GM12801 (cell line): ENCODE results near the gene HEPACAM.

ENCODE experiments used
- CTCF ChIP-seq: IDR thresholded peaks from one replicate; pipeline ENCODE4 v1.5.1; 2011; ENCODE audit warnings: control low read depth; ENCODE audit not compliant: insufficient read length; ENCODE audit errors: extremely low read depth

Gene HEPACAM, protein sequence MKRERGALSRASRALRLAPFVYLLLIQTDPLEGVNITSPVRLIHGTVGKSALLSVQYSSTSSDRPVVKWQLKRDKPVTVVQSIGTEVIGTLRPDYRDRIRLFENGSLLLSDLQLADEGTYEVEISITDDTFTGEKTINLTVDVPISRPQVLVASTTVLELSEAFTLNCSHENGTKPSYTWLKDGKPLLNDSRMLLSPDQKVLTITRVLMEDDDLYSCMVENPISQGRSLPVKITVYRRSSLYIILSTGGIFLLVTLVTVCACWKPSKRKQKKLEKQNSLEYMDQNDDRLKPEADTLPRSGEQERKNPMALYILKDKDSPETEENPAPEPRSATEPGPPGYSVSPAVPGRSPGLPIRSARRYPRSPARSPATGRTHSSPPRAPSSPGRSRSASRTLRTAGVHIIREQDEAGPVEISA

DNA sequence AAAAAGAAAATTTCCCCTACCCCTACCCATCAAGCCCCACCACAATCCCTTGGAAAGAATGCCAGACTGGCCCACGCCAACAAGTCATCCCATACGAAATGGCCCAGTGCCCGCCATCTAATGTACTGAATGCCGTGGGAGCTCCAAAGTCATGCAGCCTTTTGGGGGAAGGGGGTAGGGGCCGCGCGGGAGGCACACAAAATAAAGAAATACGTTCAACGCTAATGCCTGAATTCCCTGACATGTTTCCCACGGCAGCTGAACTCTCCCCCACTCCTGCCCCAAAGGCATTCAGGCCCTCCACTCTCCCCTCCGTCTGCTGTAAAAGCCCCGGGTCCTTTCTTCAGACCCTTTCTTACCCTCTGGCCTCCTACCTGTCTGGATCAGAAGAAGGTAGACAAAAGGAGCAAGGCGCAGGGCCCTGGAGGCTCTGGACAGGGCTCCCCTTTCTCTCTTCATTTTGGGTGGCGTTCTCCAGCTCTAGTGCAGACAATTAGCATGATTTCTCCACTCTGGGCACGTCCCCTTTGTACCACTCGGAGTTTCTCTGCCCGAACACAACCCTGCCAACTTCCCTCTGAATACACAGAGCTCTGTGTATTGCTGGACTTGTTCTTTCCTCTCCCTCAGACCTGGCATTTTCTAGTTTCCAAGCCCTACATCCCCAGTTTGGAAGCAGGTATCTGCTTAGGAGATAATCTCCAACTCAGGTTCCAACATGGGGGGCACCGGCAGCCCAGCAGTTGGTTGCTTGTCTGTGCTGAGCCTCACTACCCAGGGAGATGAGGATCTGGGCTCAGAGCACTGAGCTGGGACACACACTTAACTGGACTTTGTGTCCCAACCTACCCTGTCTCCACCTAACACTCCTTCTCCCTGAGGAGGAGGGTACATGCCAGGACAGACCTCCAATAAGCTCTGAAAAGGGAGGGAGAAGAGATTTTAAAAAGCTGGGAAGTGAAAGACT lies at the start of gene HEPACAM:
Gene HEPACAM (minus strand): TSS at position 500 of the 967 bp plus-strand sequence. CDS start 41 bp downstream, at position 459.
- no peak for TF ChIP-seq CTCF

DNA sequence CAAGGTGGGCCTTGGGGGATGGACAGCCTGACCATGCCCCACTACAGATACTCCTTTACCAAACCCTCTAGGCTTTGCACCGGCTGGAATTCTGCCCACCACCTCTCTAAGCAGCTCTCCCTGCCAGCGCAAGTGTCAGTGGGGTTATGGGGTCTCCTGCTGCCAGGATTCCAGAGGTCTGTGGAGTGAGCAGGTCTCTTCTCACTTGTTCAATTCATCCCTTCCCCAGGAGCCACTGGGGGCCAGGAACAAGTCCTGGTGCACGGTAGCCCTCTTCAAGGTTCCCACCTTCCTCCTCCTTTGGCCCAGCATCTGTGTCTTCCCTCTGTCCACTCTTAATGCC lies 48.6 kb upstream of the HEPACAM start:
- TF ChIP-seq CTCF: no peak

GRCh38 chr11:124983674-124984511 lies 48.0 kb upstream of the HEPACAM start:
- no peak for TF ChIP-seq CTCF

- no peak for TF ChIP-seq CTCF
Observed at GRCh38 chr11:124982043-124982442, 46.2 kb upstream of the HEPACAM start.

GRCh38 chr11:124978316-124978715 lies 42.5 kb upstream of the HEPACAM start:
- TF ChIP-seq CTCF: no peak

- TF ChIP-seq CTCF: no peak
Observed at GRCh38 chr11:124977006-124977405, 41.2 kb upstream of the HEPACAM start.
